GM12875 (cell line): ENCODE measurements around the gene PRPF38B.

Experiments
- H3K4me3 ChIP-seq: one replicate; pipeline ENCODE4 v1.5.1; 2011; ENCODE audit warnings: low read depth, low read length, control low read depth
- CTCF ChIP-seq: IDR thresholded peaks from 2 replicates; pipeline ENCODE4 v1.5.1; 2011; ENCODE audit warnings: low read depth, mild to moderate bottlenecking, control low read depth, inconsistent platforms, low read length, moderate library complexity, borderline replicate concordance; ENCODE audit not compliant: insufficient read depth

The PRPF38B gene

GRCh38 chr1:108712606-108713150, 20.6 kb downstream of the PRPF38B start, which contains the start of gene FNDC7:
TSS of gene FNDC7 (plus strand) at chr1:108712908. CDS start at chr1:108712934, 26 bp downstream.
- H3K4me3 ChIP-seq: no peak within 1 kb of the TSS
- TF ChIP-seq CTCF: no peak

GRCh38 chr1:108715932-108716331, 23.8 kb downstream of the PRPF38B start:
- no peak overlapping the region for H3K4me3 ChIP-seq
- TF ChIP-seq CTCF: no peak

- H3K4me3 ChIP-seq: no peak overlapping the region
- TF ChIP-seq CTCF: no peak
Measured at GRCh38 chr1:108716437-108717230, 24.5 kb downstream of the PRPF38B start.

- no peak overlapping the region for H3K4me3 ChIP-seq
- TF ChIP-seq CTCF: no peak
Measured at GRCh38 chr1:108717774-108718316, 25.7 kb downstream of the PRPF38B start.

- no peak for TF ChIP-seq CTCF
Measured at GRCh38 chr1:108718927-108719655, 27.0 kb downstream of the PRPF38B start.

GRCh38 chr1:108719656-108720435, 27.7 kb downstream of the PRPF38B start:
- H3K4me3 ChIP-seq: no peak overlapping the region
- no peak for TF ChIP-seq CTCF

More at GRCh38 chr1:108718927-108719655, 27.0 kb downstream of the PRPF38B start:
- H3K4me3 ChIP-seq: no peak overlapping the region
